Hippocampal formation (tissue), 2 donors: Measurements from ENCODE around the gene DENND1A.

Experiments
- DNase-seq, 2 donors: peaks; one replicate each; lab custom pipeline; 2025; lab: John Stamatoyannopoulos, UW

DENND1A gene

DNA sequence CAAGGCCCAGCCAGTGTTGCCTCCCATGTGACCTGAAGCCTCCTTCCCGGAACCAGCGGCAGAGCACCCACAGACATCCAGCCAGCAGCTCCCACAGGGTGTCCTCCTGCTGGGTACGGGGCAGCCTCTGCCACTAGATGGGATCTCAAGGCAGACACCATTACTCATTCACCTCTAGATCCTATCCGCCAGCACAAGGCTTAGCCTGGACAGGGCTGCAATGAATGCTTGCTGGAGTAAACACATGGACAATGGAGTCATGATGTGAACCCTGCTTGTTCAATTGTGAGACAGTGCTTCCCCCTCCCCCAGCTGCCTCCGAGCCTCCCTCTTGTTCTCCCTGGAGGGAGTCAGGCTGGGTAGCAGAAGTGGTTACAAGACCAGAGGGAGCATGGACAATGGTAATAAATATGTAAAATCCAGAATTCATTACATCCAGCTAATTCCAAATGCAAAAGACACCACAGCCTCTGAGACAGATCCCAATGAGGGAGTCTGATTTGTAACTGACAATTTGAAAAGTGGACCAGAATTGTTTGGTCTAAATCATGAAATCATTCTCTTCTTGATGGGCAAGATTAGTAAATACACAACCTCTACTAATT, 441.9 kb downstream of the DENND1A start:
- no peak for DNase-seq

DNA sequence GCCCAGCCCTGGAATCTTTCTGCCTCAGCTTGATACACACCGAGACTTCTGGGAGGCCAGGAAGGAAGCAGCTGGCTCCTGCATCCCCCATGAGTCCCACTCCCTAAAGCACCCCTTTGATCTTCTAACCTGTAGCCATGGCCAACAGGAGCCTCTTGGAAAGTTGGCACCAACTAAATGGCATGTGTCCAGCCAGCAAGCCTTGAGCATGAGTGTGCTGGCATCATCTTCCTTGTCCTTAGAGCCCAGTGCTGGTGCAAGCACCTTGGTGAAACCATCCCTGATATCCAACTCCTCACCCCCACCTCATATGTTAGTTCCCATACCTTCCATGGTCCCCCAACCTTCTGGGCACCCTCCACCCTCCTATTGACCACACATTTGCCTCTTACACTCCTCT, 443.5 kb downstream of the DENND1A start:
- no peak for DNase-seq

DNA sequence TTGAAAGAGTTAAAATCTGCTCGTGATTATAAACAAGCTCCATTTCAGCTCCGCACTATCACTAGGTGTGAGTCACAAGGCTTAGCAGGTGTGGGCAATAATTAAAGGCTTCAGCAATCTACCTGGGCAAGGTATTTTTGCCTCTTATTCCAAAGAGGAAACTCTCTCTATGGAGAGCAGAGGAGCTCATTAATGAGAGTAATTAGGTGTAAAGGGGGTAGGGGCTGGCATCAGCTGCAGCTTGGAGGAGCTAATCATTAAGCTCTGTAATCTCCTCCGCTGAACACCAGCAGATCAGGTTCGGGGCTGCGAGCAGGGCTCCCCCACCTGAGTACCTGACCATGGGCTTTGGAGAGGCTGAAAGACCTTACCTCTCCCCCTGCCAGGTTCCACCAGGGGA, 444.7 kb downstream of the DENND1A start:
- no peak for DNase-seq

DNA sequence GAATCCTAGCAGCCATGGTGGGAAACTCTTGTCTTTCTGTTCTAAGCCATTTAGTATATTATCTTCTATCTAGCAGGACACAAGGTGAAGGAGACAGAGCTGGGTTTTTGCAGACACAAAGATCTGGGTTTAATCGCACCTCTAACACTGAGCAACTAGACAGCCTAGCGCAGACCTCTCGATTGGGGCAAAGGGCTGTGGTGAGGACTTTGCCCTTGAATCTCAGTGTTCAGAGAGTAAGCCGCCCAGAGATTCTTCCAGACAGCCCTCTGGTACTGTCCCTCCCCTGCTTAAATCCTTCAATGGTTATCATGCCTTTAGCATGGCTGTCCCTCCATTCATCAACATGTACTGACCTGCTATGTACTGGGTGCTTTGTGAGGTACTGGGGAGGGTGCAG, 445.8 kb downstream of the DENND1A start:
- DNase-seq = no peak

DNA sequence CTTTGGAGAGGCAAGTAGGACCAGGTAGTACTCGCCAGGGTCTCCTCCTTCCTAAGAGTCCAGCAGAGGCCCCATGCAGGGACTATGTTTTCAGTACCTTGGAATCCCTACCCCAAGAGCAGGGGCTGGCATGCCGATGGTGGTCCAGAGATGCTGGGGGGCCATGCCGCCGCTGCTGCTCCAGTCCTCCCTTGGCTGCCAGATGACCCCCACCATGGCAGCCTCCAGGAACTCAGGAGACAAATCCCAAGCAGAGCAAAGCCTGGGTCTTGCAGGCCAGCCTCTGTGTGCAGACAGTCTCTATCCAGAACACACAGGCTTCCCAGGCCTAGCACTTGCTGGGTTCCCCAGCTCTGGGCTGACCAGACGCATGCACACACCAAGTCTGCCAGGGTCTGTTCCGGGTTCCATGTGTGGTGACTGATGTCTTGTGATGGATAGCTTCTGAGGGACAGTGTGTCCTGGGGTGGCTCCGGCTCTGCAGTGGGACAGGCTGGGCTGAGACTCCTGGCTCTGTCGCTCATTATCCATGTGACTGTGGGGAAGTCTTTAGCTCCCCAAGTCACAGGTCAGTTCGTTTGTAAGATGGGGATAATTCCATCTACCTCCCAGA, 446.6 kb downstream of the DENND1A start:
- no peak for DNase-seq

DNA sequence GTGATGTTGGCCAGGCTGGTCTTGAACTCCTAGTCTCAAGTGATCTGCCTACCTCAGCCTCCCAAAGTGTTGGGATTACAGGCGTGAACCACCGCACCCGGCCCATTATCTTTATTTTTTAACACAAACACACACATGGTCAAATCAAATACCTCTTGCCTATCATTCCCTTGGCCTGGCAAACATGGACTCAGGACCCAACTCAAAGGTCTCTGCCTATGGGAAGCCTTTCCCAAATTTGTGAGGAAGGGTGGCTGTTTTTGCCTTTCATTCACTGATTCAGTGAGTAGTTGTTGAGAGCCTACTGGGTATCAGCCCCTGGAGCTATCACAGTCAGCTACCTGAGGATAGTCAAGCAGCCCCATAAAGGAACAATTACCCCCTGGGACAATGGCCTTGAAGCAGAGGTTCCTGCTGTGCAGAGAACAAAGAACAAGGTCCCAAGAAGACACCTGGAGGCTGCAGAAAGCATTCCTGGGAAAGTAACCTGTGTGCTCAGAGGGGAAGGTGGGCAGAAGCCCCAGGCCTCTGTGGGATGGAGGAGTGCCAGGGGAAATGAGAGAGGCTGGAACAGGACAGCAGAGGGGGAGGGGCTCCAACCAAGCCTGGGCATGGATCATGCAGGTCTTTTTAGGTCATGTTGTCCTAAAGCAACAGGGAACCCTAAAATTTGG, 447.5 kb downstream of the DENND1A start:
- no peak for DNase-seq

DNA sequence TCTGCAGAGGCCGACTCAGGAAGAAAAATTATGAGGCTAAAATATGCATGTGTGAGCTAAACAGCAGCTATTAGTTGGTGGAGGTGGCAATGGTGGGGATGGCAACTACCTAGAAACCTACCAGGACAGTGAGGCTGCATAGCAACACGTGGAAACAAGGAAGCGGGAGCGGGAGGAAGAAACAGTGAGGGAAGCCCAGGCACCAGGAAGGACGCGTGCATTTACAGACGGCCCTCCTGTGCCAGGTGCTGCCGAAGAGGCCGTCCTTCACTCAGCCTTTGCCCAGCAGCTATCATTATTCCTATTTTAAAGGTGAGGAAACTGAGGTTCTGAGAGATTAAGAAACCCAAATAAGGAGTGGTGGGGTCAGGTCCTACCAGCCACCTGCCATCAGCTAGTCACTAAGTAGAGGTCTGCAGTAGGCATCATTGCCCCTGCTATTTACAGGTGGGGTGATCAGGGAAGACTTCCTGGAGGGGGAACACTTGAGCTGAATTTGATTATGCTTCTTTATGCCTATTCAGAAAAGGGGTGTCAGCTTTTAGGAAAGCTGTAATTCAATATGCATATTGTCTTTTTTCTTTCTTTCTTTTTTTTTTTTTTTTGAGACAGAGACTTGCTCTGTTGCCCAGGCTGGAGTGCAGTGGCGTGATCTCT, 448.6 kb downstream of the DENND1A start:
- DNase-seq = no peak

DNA sequence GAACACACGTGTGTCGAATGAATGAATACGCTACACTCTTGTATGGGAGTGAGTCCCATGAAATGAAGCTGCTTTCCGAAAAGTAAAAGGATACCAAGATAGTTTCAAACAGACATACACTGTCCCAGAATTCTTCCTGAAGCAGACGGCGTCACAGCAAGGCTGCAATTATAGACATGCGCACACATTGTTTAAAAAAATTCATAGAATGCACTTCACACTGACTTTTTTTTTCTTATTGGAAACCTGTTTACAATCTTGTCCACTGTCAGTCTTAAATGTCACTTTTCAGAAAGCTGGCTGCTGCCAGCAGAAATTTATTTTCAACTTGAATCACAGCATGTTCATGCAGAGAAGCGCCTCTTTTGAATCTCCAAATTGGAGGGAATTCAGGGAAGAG, 449.1 kb downstream of the DENND1A start:
- DNase-seq = no peak

- no peak for DNase-seq
Observed at GRCh38 chr9:123480096-123480495, 449.8 kb downstream of the DENND1A start.

DNA sequence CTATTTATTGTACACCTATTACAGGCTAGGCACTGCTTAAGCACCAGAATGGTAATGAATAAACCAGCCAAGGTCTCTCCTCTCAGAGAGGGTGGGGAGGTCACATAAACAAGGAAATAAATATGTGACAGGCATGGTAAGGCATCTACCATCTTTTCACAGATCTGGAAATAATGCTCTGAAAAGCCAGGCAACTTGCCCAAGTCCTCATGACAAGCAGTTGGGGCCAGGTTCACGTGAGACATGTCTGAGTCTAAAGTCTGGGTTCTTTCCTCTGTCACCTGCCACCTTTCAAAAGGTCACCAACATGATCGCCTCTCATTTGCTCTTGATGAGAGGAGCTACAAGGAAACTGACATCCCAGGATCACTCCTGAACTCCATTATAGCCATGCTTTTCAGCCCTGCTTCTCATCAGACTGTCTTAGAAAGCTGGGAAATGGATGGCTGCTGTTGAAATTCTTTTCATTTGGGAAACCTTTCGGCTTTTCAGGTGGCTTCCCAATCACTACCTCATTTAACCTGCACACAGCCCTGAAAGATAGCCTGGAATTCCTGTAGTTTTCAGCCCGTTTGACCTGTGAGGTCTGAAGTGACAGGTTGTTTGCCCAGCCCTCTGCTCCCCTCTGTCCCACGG, 450.8 kb downstream of the DENND1A start:
- no peak for DNase-seq

DNA sequence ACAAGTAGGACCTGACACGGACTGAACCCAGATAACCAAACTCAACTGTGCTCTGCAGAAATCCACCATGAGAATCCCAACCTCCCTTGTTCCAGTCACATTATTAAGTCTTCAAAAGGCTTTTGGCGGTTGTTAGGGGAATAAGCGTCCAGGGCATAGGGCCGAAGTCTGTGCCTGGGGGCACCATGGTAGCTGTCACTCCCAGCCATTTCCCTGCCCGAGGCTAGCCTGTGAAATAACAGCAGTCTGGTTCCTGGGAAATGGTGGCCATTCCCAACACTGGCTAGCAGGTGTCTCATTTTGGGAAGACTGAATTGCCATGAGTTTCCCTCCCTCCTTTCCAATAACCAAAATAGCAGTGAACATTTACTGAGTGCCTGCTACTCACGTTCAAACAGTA, 451.8 kb downstream of the DENND1A start:
- no peak for DNase-seq

DNA sequence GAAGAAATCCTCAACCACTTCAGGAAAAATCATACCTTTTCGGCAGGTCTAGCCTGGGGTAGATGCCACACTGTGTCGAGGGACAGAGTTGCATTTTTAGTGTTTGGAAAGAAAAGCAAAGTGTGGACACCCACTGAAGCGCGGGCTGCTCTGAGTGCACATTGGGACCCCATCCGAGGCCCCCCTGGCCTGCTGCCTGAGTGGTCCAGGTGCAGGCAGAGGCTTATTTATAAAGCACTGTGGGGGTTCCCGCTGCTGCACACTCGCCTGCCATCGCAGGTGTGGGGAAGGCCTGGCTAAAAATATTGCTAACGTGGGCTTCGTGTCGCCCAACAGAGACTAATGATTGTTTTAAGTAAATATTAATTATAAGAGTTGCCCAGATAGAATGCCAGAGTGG, 454.5 kb downstream of the DENND1A start:
- no peak for DNase-seq

DNA sequence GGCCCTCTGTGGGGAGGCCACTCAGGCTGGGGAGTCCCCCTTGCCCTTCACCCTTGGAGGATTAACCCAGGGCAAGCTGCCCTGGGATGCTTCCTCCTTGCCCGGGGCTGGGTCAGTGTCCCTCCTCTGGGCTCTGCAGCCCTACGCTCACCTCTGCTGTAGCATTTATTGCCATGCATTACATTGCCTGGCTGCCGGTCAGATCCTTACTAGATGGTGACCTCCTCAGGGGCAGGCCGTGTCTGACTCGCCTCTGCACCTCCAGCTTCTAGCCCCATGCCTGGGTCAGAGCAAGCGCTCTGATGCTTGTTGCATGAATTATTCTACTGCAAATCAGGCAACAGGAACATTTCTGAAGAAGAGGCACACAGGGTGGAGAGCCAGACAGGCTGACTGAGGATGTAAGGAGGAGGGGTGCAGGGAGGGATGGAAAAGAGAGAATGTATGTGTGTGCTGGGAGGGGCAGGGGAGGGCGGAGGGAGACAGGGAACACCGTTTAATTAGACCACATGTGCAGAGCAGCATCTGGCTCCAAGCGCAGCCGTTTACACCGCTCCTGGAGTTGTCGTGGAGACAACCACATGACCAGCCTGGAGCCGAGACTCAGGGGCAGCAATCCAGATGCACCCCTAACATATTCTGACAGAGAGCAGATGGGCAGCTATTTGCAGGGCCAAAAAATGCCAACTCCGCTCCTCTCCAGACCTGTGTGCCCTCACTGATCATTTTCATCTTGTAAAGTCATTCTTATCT, 456.9 kb downstream of the DENND1A start:
- DNase-seq = peak in 1 of 2 donors; percentile 22

- DNase-seq = no peak
Observed at GRCh38 chr9:123471843-123472570, 457.9 kb downstream of the DENND1A start.

DNA sequence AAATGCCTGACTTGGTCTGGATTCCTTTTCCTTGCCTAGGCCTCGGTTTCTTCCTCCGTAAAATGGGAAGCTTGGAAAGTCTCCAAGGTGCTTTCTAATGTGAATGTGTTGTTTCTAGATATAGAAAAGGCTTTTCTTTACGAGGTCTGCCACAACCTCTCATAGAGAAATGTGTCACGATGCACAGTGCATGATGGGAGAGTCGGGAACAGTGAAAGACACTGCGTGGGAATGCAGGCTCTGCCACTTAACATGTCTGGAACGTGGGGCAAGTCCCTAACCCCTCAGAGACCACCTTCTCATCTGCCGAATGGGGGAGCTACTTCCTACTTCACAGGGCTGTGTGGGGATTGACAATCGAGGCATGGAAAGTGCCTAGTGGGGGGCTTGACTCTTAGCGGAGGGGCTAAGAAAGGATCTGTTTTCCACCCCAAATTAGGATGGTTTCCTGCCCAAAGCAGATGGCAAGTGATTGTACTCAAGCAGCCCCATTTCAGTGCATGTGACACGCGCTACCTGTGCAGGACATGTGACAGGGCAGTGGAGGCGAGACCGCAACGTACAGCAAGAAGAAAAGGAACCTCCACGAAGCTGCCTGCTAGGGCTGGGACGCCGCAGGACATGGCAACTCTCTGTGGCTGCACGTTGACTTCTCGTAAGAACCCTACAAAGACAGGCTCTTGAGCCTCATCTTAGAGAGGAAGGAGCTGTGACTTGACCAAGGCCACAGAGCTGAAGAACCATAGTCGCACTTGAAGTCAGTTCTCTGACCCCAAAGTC, 458.7 kb downstream of the DENND1A start:
- no peak for DNase-seq

- no peak for DNase-seq
Observed at GRCh38 chr9:123470121-123470782, 459.7 kb downstream of the DENND1A start.

DNA sequence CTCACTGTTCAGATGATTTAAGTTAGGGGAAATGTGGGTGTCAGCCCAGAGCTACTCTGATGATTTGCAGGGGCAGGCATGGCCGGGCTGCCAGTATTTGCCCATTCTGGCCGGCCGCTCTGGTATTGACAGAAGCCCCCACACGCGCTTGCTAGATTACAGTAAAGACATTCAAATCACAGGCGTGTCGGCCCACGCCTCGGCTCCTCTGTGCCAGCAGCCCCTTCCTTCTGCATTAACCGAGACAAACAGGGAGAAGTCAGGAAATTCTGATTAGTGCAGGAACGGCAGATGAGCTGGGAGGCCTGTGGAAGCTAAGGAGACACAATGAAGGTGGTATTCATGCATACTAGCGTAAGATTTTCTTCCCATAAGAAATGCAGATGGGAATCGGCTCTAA, 460.6 kb downstream of the DENND1A start:
- DNase-seq = no peak

DNA sequence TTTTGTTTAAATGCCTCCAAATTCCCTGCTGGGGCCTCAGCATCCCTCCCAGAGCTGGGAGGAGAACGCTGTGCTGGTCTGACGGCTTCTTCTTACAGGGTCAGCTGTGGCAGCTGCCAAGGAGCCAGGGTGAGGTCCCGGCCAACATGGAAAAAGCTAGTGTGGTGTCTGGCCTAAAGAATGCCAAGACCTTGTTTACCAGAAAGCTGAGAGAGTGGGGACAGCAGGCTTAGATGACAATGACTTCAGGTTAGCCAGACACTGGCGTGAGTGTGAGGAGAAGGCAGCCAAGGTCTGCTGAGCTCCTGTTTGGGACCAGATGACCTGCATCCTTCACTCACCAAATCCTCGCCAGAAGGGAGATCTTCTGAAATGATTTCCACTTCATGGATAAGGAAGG, 461.4 kb downstream of the DENND1A start:
- DNase-seq = no peak

DNA sequence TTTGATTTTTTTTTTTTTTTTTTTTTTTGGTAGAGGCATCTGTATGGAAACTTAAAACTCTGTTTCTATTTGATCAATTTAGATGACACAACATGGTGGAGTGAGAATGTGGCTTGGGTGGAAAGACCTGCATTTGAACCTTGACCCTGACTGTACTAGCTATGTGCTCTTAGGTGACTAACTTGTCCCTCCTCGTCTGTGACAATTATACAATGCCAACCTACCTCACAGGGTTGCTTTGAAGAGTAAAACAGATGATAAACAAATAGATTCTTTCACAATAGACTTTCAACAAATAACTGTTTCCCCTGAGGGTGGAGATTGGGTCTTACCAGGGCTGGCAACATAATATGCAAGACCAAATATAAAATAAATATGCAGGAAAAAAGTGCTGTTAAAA, 464.6 kb downstream of the DENND1A start:
- DNase-seq = no peak

DNA sequence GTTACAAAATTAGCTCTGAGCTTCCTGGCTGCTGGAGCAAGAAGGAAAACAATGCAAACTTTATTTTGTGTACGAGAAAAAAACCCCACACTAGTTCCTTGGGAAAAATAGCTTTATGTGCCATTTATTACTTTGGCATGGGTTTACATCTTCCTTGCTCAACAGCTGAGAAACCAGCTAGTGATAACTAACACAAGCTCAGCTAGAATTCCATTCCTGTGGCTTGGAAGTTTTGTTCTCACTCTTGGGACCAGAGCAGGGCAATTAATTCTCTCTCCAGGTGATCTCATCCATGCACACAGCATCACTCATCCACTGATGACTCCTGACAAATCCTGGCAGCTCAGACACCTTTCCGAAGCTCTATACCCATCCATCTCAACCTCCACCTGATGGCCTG, 469.8 kb downstream of the DENND1A start:
- DNase-seq = no peak
